Stomach (tissue), 9 donors: ENCODE results near the gene ZNF654. TPM values are rescaled to one million over a fixed set of nuclear protein-coding genes. Genes with fewer than 3 reads are reported as not detected.

ENCODE experiments used
- DNase-seq, 2 donors: peaks; one replicate each; pipeline versions ENCODE4 v3.0.0 to v3.0.0-alpha.2; 2013 to 2019
- H3K27ac ChIP-seq, 5 donors: fragments of 200-600 bp in 4 of 5; sonication (generic) in 4 of 5; one replicate each; pipeline ENCODE4 v1.5.1; 2013 to 2019; ENCODE audit warnings: mild to moderate bottlenecking in 1 of 5, moderate library complexity in 1 of 5
- H3K27me3 ChIP-seq, 3 donors: fragments of 200-600 bp; sonication (generic); one replicate each; pipeline ENCODE4 v1.5.1; 2017 to 2019; ENCODE audit warnings: mixed run types in 1 of 3
- H3K36me3 ChIP-seq, 4 donors: fragments of 200-600 bp; sonication (generic); 1 replicate in 3 of 4; 2 replicates in 1 of 4; pipeline ENCODE4 v1.5.1; 2016 to 2019
- H3K4me1 ChIP-seq, 4 donors: fragments of 200-600 bp; sonication (generic); one replicate each; pipeline ENCODE4 v1.5.1; 2016 to 2019
- H3K4me3 ChIP-seq, 4 donors: fragments of 200-600 bp; sonication (generic) in 3 of 4; one replicate each; pipeline ENCODE4 v1.5.1; 2016 to 2019; ENCODE audit warnings: mild to moderate bottlenecking in 1 of 4
- H3K9me3 ChIP-seq, 4 donors: fragments of 200-600 bp; sonication (generic); one replicate each; pipeline ENCODE4 v1.5.1; 2016 to 2019
- EP300 ChIP-seq: sonication (generic); formaldehyde crosslinking; IDR thresholded peaks from one replicate; pipeline ENCODE4 v1.6.1; 2017; ENCODE audit warnings: antibody characterized with exemption
- POLR2A ChIP-seq, 4 donors: fragments of 450-650 bp; IDR thresholded peaks; one replicate each; pipeline ENCODE4 v1.6.1; 2016; ENCODE audit warnings: antibody characterized with exemption in 4 of 4, control low read depth in 2 of 4, mild to moderate bottlenecking in 1 of 4, moderate library complexity in 1 of 4
- POLR2AphosphoS5 ChIP-seq, 3 donors: sonication (generic); formaldehyde crosslinking; IDR thresholded peaks; one replicate each; pipeline ENCODE4 v1.6.1; 2016; ENCODE audit warnings: antibody characterized with exemption in 3 of 3
- WGBS, 5 donors: extraction: QIAGEN DNeasy Blood & Tissue Kit in 3 of 5; methylation state at CpG; one replicate each; pipeline versions ENCODE4 v1.1.5 to v1.1.7; 2013 to 2018; 5-methylcytosine and 5-hydroxymethylcytosine counted together
- intact Hi-C: fragments of 100-400 bp; cut with DNase I; formaldehyde crosslinking; loops from one replicate; pipeline ENCODE4 v1.15.1; 2023; ENCODE audit warnings: low total_unique reads
- polyA plus RNA-seq, 3 donors: library from polyadenylated mRNA; stranded (reverse); fragments of 200-250 nt; gene quantifications; one replicate each; pipeline ENCODE4 v1.2.3, GENCODE V29; 2013
- total RNA-seq, 5 donors: library from RNA; depleted of rRNA; stranded (reverse); fragments of >200 nt; gene quantifications; one replicate each; pipeline versions ENCODE4 v1.1.0 to v1.2.3, GENCODE V29; 2014 to 2016
- TF ChIP-seq, protein P1 (sequence below), 7 experiments: fragments of 450-650 bp in 4 of 7; fragments of 200-600 bp in 3 of 7; sonication (generic) in 3 of 7; IDR thresholded peaks; one replicate each; pipeline ENCODE4 v1.5.1; 2016 to 2019; ENCODE audit warnings: antibody characterized with exemption in 7 of 7, control low read depth in 2 of 7, mild to moderate bottlenecking in 1 of 7
- donor health status: healthy with polysubstance abuse.
- donor health status: Bipolar disorder and iron deficiency.
- donor health status: healthy.

ZNF654 gene
- total and polyA plus RNA-seq, 8 donors, result 2.6 to 30.7 (median 7.3) TPM

DNA sequence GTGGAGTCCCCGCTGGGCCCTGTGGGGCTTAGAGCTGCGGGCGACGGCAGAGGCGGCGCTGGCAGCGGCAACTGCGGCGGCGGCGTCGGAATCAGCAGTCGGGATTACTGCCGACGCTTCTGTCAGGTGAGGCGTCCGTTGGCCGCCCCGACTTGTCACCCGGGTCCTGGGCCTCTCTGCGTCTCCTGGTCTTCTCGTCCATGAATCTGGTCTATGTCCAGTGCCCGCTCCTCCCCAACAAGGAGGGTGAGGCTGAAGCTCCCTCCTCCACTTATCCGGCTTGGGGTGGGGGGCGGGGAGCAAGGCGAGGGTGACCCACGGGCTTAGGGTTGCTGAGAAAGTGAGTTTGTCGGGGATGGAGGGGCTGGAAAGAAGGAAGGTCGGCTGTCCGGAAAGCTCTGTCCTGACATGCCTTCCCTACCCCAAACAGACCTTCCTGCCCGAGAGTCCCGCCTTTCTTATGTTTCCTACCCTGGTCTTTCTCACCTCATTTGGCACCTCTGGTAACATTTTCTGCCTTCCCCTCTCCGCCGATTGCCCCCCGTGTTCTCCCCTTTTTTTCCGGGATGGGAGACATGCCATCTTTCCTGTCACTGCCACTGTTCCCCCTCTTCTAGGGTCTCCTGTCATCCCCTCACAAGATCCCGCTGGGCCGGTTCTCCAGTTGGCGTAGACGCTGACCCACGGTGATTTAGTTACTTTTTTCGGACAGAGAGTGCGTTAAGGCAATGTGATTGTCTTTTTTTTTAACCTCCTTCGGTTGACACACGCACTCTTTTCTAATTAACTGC lies 520 bp downstream of the ZNF654 start:
- Histone ChIP-seq H3K36me3 (peaks cover 6 to 19% (median 17%) of the 10 kb centered on the region in 4 donors), H3K4me3 (peak overlapping the region; percentile 76 to 94 (median 92)), H3K27ac (peak overlapping the region; percentile 94 to 99 (median 97)), H3K9me3 (no peaks in the 10 kb centered on the region), H3K27me3 (no peaks in the 10 kb centered on the region), H3K4me1 (peaks cover 22 to 75% (median 46%) of the 10 kb centered on the region in 4 donors)
- intact Hi-C loops, result no loop called here
- WGBS, 5 donors, result 0 to 1% (median 1%) methylated on average over 42 to 45 of the region's 45 CpGs
- no peak for DNase-seq
- TF ChIP-seq POLR2AphosphoS5 (IDR thresholded peaks at IDR 0.05), result no peak
- peak in 1 of 4 donors; percentile 49 for TF ChIP-seq POLR2A (IDR thresholded peaks at IDR 0.05)

DNA sequence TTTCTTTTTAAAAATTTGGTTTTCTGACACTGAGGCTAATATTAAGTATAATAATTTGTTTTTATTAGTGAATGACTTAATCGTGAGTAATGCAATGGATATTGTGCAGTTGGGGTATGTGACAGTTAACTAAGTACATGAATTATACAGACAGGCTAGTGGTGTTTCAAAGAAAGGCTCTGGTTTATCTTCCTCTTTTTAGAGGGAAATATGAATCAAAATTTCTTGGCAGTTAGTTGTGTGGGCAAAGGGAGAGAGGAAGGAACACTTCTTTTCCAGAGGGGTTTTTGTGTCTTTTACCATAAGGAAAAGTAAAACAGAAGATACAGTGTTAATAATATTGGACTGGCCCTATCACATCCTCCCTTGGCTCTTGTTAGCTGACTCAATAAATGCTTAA lies 2.7 kb downstream of the ZNF654 start:
- H3K4me3 ChIP-seq, result peak overlapping the region in 2 of 4 donors; percentile 0 to 4

DNA sequence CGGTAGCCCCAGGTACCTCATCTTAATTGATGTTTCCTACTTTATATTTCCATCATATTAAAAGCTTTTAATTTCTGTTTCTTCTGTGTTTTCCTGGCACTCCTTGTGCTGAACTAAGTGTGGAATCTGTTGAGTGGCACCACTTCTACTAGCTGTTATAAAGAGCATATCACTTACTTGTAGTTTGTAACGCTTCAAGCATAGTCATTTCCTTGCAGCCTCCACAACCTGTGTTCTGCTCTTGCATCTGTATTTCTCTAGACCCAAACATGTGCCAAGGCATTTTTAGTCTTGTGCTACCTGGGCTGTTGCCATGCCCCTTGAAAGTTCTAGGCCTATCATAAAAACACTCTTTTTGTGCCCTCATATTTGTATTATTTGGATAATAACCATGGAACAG lies 16.0 kb downstream of the ZNF654 start:
- Histone ChIP-seq H3K9me3 (no peaks in the 10 kb centered on the region), H3K27ac (peak overlapping the region in 1 of 5 donors; percentile 7), H3K4me3 (no peak overlapping the region), H3K4me1 (peaks cover 0 to 25% (median 13%) of the 10 kb centered on the region in 4 donors), H3K36me3 (no peaks in the 10 kb centered on the region), H3K27me3 (no peaks in the 10 kb centered on the region)
- no peak for DNase-seq
- TF ChIP-seq POLR2AphosphoS5 (IDR thresholded peaks at IDR 0.05) (no peak), POLR2A (IDR thresholded peaks at IDR 0.05) (no peak), EP300 (no peak)
- TF ChIP-seq, protein P1, sequence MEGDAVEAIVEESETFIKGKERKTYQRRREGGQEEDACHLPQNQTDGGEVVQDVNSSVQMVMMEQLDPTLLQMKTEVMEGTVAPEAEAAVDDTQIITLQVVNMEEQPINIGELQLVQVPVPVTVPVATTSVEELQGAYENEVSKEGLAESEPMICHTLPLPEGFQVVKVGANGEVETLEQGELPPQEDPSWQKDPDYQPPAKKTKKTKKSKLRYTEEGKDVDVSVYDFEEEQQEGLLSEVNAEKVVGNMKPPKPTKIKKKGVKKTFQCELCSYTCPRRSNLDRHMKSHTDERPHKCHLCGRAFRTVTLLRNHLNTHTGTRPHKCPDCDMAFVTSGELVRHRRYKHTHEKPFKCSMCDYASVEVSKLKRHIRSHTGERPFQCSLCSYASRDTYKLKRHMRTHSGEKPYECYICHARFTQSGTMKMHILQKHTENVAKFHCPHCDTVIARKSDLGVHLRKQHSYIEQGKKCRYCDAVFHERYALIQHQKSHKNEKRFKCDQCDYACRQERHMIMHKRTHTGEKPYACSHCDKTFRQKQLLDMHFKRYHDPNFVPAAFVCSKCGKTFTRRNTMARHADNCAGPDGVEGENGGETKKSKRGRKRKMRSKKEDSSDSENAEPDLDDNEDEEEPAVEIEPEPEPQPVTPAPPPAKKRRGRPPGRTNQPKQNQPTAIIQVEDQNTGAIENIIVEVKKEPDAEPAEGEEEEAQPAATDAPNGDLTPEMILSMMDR (IDR thresholded peaks at IDR 0.05), result no peak
- WGBS, 5 donors, result 78 to 87% (median 82%) methylated on average over 2 of the region's 2 CpGs
- intact Hi-C loops, result no loop called here

More for the DNA sequence above, 2.7 kb downstream of the ZNF654 start:
- 26 to 52% (median 34%) methylated on average over 1 of the region's 1 CpG for WGBS, 5 donors
- Histone ChIP-seq H3K27me3 (no peaks in the 10 kb centered on the region), H3K36me3 (no peaks in the 10 kb centered on the region), H3K4me1 (peaks cover 20 to 63% (median 40%) of the 10 kb centered on the region in 4 donors), H3K9me3 (no peaks in the 10 kb centered on the region), H3K27ac (no peak overlapping the region)
- TF ChIP-seq EP300, result no peak
- intact Hi-C loops, result no loop called here
- DNase-seq, result no peak

DNA sequence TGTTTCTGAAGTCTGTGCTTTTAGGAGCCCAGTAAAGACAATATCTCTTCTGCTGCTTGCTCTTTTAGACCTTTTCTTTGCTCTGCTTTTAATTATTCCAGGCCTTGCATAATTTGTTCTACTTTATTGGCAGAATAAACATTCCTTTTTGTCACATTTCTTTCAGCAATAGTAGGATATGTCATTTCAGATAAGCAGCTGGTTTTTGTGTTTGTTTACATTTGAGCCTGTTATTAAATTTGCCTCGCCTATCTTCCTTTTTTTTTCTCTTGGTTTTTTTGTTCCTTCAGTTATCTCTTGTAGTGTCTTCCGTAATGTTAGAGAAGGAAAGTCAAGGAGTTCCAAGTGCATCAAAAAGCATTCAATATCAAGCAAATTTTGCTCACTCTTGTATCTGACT lies 16.4 kb downstream of the ZNF654 start:
- TF ChIP-seq POLR2AphosphoS5 (IDR thresholded peaks at IDR 0.05) (no peak), POLR2A (IDR thresholded peaks at IDR 0.05) (no peak), EP300 (no peak)
- TF ChIP-seq, protein P1 (IDR thresholded peaks at IDR 0.05), result no peak

GRCh38 chr3:88076712-88077111 lies 17.7 kb downstream of the ZNF654 start:
- 96 to 99% (median 97%) methylated on average over 1 of the region's 1 CpG for WGBS, 5 donors
- DNase-seq, result no peak

More for the DNA sequence above, 16.4 kb downstream of the ZNF654 start:
- H3K4me3 ChIP-seq, result no peak overlapping the region
- H3K27me3 ChIP-seq, result no peaks in the 10 kb centered on the region
- no peaks in the 10 kb centered on the region for H3K36me3 ChIP-seq
- no peaks in the 10 kb centered on the region for H3K9me3 ChIP-seq
- H3K27ac ChIP-seq, result peak overlapping the region in 1 of 5 donors; percentile 7
- 42 to 55% (median 47%) methylated on average over 2 of the region's 2 CpGs for WGBS, 5 donors
- no peak for DNase-seq
- intact Hi-C loops, result no loop called here
- peaks cover 0 to 25% (median 13%) of the 10 kb centered on the region in 4 donors for H3K4me1 ChIP-seq

More at GRCh38 chr3:88076712-88077111, 17.7 kb downstream of the ZNF654 start:
- intact Hi-C loops, result no loop called here
- Histone ChIP-seq H3K36me3 (no peaks in the 10 kb centered on the region), H3K9me3 (no peaks in the 10 kb centered on the region), H3K27me3 (no peaks in the 10 kb centered on the region), H3K4me1 (peaks cover 0 to 25% (median 13%) of the 10 kb centered on the region in 4 donors), H3K4me3 (no peak overlapping the region), H3K27ac (no peak overlapping the region)
- TF ChIP-seq, protein P1 (IDR thresholded peaks at IDR 0.05), result no peak
- TF ChIP-seq POLR2AphosphoS5 (IDR thresholded peaks at IDR 0.05) (no peak), EP300 (no peak), POLR2A (IDR thresholded peaks at IDR 0.05) (no peak)
